ENCODE data around the gene CCDC177. TPM values are rescaled to one million over a fixed set of nuclear protein-coding genes. Genes with fewer than 3 reads are reported as not detected.
"Not testable (repeated sequence)": the region's sequence is repeated elsewhere in the genome, so short reads cannot be mapped to it uniquely, and the experiment has no call there.

Gene CCDC177
- total and polyA plus RNA-seq, 8 donors, result not detected

DNA sequence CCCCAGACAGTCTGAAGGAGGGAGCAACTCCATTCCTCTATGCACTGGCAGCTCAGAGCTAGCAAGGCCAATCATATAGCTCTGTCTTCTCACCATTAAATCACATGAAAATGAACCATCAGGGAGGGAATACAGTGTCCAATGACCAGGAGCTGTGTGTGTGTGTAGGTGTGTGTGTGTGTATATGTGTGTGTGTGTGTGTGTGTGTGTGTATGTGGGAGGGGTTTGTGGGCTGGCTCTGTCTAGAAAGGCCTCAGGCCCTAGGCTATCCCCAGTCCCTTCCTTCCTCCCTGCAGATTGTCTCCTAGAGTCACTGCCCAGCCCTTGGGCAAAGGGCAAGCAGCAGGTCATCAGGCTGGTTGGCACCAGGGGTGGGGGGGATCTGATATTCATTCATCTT lies 31.1 kb upstream of the CCDC177 start:
- ATAC-seq (peak in 1 of 4 donors; percentile 11), DNase-seq (no peak), FAIRE-seq (no peak)
- Histone ChIP-seq H3K9me3 (no peaks in the 10 kb centered on the region), H3K27ac (no peak overlapping the region), H3K27me3 (no peaks in the 10 kb centered on the region), H3K4me1 (peaks cover 0 to 13% (median 0%) of the 10 kb centered on the region in 3 donors), H3K4me3 (no peak overlapping the region), H3K36me3 (no peaks in the 10 kb centered on the region)
- TF ChIP-seq, protein P1, sequence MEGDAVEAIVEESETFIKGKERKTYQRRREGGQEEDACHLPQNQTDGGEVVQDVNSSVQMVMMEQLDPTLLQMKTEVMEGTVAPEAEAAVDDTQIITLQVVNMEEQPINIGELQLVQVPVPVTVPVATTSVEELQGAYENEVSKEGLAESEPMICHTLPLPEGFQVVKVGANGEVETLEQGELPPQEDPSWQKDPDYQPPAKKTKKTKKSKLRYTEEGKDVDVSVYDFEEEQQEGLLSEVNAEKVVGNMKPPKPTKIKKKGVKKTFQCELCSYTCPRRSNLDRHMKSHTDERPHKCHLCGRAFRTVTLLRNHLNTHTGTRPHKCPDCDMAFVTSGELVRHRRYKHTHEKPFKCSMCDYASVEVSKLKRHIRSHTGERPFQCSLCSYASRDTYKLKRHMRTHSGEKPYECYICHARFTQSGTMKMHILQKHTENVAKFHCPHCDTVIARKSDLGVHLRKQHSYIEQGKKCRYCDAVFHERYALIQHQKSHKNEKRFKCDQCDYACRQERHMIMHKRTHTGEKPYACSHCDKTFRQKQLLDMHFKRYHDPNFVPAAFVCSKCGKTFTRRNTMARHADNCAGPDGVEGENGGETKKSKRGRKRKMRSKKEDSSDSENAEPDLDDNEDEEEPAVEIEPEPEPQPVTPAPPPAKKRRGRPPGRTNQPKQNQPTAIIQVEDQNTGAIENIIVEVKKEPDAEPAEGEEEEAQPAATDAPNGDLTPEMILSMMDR (IDR thresholded peaks at IDR 0.05), result no peak
- intact Hi-C loops (cut with DNase I), result loop anchor here in 1 of 3 donors (10.0 kb wide), 1 partner anchor 119 kb away; no protein-coding TSS in a partner anchor

- TF ChIP-seq, protein P1 (IDR thresholded peaks at IDR 0.05), result no peak
- Histone ChIP-seq H3K4me1 (no peaks in the 10 kb centered on the region), H3K27me3 (no peaks in the 10 kb centered on the region), H3K27ac (no peak overlapping the region), H3K9me3 (no peaks in the 10 kb centered on the region), H3K36me3 (no peaks in the 10 kb centered on the region), H3K4me3 (no peak overlapping the region)
- WGBS, 2 donors, result 70 to 78% methylated on average over 3 of the region's 3 CpGs
- DNase-seq (no peak), ATAC-seq (no peak), FAIRE-seq (no peak)
- intact Hi-C loops (cut with DNase I), result loop anchor here in 2 of 3 donors (5.0 to 10.0 kb wide), 2 partner anchors 124 to 127 kb away; no protein-coding TSS in a partner anchor
Measured at GRCh38 chr14:69600304-69600891, 25.7 kb upstream of the CCDC177 start.

DNA sequence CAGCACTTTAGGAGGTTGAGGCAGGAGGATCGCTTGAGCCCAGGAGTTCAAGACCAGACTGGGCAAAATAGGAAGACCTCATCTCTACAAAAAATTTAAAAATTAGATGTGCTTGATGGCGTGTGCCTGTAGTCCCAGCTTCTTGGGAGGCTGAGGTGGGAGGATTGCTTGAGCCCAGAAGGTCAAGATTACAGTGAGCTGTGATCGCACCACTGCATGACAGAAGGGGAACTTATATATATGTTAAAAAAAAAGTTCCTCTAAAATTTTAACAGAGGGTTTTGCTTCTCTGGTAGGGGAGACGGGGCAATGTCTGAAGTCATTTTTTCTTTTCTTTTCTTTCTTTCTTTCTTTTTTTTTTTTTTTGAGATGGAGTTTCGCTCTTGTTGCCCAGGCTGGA lies 24.8 kb upstream of the CCDC177 start:
- WGBS, 2 donors, result 74 to 81% methylated on average over 5 of the region's 5 CpGs

DNA sequence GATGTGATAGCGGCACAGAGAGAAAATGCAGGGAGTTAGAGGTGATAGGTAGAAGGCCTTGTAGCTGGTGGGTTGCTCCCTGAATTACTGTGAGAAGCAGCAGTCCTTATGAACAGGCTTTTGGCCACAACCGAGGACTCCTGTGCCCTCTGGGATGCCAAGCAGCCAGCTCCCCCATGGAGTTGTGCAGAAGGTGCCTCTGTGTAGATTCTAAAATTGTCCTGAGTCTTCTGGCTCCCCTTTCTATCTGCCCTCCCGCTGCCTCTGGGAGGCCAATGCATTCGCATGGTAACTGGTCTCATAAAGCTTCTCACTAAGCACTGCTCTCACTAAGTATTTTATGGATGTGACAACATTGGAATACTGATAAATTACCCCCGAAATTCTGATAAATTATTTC lies 20.7 kb upstream of the CCDC177 start:
- Histone ChIP-seq H3K4me1 (no peaks in the 10 kb centered on the region), H3K4me3 (no peak overlapping the region), H3K36me3 (no peaks in the 10 kb centered on the region), H3K9me3 (no peaks in the 10 kb centered on the region), H3K27ac (no peak overlapping the region), H3K27me3 (no peaks in the 10 kb centered on the region)
- ATAC-seq (no peak), DNase-seq (no peak), FAIRE-seq (no peak)
- intact Hi-C loops (cut with DNase I), result no loop called here
- 85% methylated on average over 5 of the region's 5 CpGs for WGBS, 2 donors
- TF ChIP-seq, protein P1 (IDR thresholded peaks at IDR 0.05), result no peak

More for the DNA sequence above, 24.8 kb upstream of the CCDC177 start:
- DNase-seq; H3K4me1 ChIP-seq; H3K9me3 ChIP-seq; H3K36me3 ChIP-seq; H3K27me3 ChIP-seq; H3K4me3 ChIP-seq; ATAC-seq; H3K27ac ChIP-seq; FAIRE-seq; intact Hi-C loops (cut with DNase I): not testable (repeated sequence)

- H3K4me3 ChIP-seq, result no peak overlapping the region
- no peak overlapping the region for H3K27ac ChIP-seq
- 86 to 87% methylated on average over 6 of the region's 6 CpGs for WGBS, 2 donors
- no peaks in the 10 kb centered on the region for H3K9me3 ChIP-seq
- no peaks in the 10 kb centered on the region for H3K36me3 ChIP-seq
- DNase-seq (no peak), FAIRE-seq (no peak), ATAC-seq (no peak)
- TF ChIP-seq, protein P1 (IDR thresholded peaks at IDR 0.05), result no peak
- H3K27me3 ChIP-seq, result no peaks in the 10 kb centered on the region
- no peaks in the 10 kb centered on the region for H3K4me1 ChIP-seq
- intact Hi-C loops (cut with DNase I), result no loop called here
Measured at GRCh38 chr14:69594846-69595245, 20.2 kb upstream of the CCDC177 start.

Data from pancreas (tissue), 10 donors.